WTC11 (cell line): ENCODE results near the gene RNPEPL1.

Source experiments
- ATF1 ChIP-seq: sonication (generic); formaldehyde crosslinking; IDR thresholded peaks from 2 replicates; pipeline ENCODE4 v1.8.1; 2023; ENCODE audit warnings: mild to moderate bottlenecking, moderate library complexity, missing genetic modification reagents
- ATF3 ChIP-seq: sonication (generic); formaldehyde crosslinking; conservative IDR thresholded peaks from 2 replicates; pipeline ENCODE4 v1.8.1; 2022; ENCODE audit warnings: mild to moderate bottlenecking, missing genetic modification reagents
- CREB1 ChIP-seq: sonication (generic); formaldehyde crosslinking; IDR thresholded peaks from 2 replicates; pipeline ENCODE4 v1.8.0; 2023; ENCODE audit warnings: mild to moderate bottlenecking, missing genetic modification reagents
- CTCF ChIP-seq: fragments of 200-600 bp; IDR thresholded peaks from 2 replicates; pipeline ENCODE4 v1.8.0; 2022; ENCODE audit warnings: antibody characterized with exemption
- HMGA2 ChIP-seq: fragments of 250-450 bp; sonication (Bioruptor Pico); IDR thresholded peaks from 2 replicates; pipeline ENCODE4 v1.4.0; 2021; ENCODE audit warnings: mild to moderate bottlenecking, moderate library complexity
- RORB ChIP-seq: fragments of 250-450 bp; sonication (Bioruptor Pico); IDR thresholded peaks from 2 replicates; pipeline ENCODE4 v1.9.0; 2021; ENCODE audit warnings: mild to moderate bottlenecking
- TEAD4 ChIP-seq: sonication (generic); formaldehyde crosslinking; IDR thresholded peaks from 2 replicates; pipeline ENCODE4 v1.8.0; 2022; ENCODE audit warnings: mild to moderate bottlenecking, missing genetic modification reagents
- TF ChIP-seq, protein P1 (sequence below): sonication (generic); formaldehyde crosslinking; IDR thresholded peaks from 2 replicates; pipeline ENCODE4 v1.8.0; 2022; ENCODE audit warnings: mild to moderate bottlenecking, missing genetic modification reagents
- TF ChIP-seq, protein P2 (sequence below): fragments of 250-450 bp; sonication (Bioruptor Pico); IDR thresholded peaks from 2 replicates; pipeline ENCODE4 v1.9.0; 2021; ENCODE audit warnings: mild to moderate bottlenecking
- TF ChIP-seq, protein P3 (sequence below): sonication (generic); formaldehyde crosslinking; IDR thresholded peaks from 2 replicates; pipeline ENCODE4 v1.8.1; 2022; ENCODE audit warnings: mild to moderate bottlenecking, moderate library complexity, missing genetic modification reagents
- TF ChIP-seq, protein P4 (sequence below): sonication (generic); formaldehyde crosslinking; IDR thresholded peaks from 2 replicates; pipeline ENCODE4 v1.8.1; 2023; ENCODE audit warnings: mild to moderate bottlenecking, missing genetic modification reagents, moderate library complexity
- TF ChIP-seq, protein P5 (sequence below): sonication (generic); formaldehyde crosslinking; IDR thresholded peaks from 2 replicates; pipeline ENCODE4 v1.8.1; 2023; ENCODE audit warnings: mild to moderate bottlenecking, moderate library complexity, missing genetic modification reagents

DNA sequence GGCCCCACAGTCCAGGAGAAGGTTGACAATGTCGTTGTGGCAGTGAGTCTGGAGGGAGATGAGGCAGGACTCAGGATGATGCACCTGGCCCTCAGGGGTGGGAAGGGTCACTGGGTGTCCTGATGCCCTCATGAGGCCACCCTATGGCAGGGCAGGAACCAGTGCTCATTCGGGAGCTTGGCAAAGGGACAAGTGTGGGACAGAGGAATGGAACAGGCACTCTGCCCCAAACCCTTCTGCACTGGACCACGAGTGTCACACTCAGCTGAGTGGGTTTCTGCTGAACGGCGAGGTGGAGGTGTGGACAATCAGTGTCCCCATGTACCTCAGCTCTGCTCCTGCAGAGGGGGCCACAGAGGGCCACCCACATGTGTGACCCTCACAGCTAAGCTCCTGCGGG, 42.5 kb upstream of the RNPEPL1 start:
- TF ChIP-seq, protein P1, sequence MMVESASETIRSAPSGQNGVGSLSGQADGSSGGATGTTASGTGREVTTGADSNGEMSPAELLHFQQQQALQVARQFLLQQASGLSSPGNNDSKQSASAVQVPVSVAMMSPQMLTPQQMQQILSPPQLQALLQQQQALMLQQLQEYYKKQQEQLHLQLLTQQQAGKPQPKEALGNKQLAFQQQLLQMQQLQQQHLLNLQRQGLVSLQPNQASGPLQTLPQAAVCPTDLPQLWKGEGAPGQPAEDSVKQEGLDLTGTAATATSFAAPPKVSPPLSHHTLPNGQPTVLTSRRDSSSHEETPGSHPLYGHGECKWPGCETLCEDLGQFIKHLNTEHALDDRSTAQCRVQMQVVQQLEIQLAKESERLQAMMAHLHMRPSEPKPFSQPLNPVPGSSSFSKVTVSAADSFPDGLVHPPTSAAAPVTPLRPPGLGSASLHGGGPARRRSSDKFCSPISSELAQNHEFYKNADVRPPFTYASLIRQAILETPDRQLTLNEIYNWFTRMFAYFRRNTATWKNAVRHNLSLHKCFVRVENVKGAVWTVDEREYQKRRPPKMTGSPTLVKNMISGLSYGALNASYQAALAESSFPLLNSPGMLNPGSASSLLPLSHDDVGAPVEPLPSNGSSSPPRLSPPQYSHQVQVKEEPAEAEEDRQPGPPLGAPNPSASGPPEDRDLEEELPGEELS, result no peak
- TF ChIP-seq CTCF, result no peak
- TF ChIP-seq, protein P2, sequence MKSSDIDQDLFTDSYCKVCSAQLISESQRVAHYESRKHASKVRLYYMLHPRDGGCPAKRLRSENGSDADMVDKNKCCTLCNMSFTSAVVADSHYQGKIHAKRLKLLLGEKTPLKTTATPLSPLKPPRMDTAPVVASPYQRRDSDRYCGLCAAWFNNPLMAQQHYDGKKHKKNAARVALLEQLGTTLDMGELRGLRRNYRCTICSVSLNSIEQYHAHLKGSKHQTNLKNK (CRISPR knock-in tag), result no peak
- no peak for TF ChIP-seq CREB1 (CRISPR knock-in tag)
- TF ChIP-seq HMGA2, result no peak
- TF ChIP-seq, protein P3, sequence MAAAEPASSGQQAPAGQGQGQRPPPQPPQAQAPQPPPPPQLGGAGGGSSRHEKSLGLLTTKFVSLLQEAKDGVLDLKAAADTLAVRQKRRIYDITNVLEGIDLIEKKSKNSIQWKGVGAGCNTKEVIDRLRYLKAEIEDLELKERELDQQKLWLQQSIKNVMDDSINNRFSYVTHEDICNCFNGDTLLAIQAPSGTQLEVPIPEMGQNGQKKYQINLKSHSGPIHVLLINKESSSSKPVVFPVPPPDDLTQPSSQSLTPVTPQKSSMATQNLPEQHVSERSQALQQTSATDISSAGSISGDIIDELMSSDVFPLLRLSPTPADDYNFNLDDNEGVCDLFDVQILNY (CRISPR knock-in tag), result no peak
- no peak for TF ChIP-seq ATF1 (CRISPR knock-in tag)
- TF ChIP-seq TEAD4, result no peak
- no peak for TF ChIP-seq RORB (CRISPR knock-in tag)
- TF ChIP-seq, protein P4, sequence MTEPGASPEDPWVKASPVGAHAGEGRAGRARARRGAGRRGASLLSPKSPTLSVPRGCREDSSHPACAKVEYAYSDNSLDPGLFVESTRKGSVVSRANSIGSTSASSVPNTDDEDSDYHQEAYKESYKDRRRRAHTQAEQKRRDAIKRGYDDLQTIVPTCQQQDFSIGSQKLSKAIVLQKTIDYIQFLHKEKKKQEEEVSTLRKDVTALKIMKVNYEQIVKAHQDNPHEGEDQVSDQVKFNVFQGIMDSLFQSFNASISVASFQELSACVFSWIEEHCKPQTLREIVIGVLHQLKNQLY (CRISPR knock-in tag), result no peak
- TF ChIP-seq, protein P5, sequence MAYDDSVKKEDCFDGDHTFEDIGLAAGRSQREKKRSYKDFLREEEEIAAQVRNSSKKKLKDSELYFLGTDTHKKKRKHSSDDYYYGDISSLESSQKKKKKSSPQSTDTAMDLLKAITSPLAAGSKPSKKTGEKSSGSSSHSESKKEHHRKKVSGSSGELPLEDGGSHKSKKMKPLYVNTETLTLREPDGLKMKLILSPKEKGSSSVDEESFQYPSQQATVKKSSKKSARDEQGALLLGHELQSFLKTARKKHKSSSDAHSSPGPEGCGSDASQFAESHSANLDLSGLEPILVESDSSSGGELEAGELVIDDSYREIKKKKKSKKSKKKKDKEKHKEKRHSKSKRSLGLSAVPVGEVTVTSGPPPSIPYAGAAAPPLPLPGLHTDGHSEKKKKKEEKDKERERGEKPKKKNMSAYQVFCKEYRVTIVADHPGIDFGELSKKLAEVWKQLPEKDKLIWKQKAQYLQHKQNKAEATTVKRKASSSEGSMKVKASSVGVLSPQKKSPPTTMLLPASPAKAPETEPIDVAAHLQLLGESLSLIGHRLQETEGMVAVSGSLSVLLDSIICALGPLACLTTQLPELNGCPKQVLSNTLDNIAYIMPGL (CRISPR knock-in tag), result no peak
- TF ChIP-seq ATF3 (CRISPR knock-in tag), result no peak
